HG03378 (cell line): Measurements from ENCODE around the gene REEP3.
"Not testable (repeated sequence)": the region's sequence is repeated elsewhere in the genome, so short reads cannot be mapped to it uniquely, and the experiment has no call there.

ENCODE experiments used
- ATAC-seq: cut with Tn5 transposase; IDR thresholded peaks from one replicate; pipeline ENCODE4 v1.9.1; 2021; ENCODE audit warnings: mild to moderate bottlenecking, moderate library complexity; ENCODE audit not compliant: unreplicated experiment

REEP3 gene

GRCh38 chr10:63661347-63661746 lies 140.1 kb downstream of the REEP3 start:
- ATAC-seq, result no peak

DNA sequence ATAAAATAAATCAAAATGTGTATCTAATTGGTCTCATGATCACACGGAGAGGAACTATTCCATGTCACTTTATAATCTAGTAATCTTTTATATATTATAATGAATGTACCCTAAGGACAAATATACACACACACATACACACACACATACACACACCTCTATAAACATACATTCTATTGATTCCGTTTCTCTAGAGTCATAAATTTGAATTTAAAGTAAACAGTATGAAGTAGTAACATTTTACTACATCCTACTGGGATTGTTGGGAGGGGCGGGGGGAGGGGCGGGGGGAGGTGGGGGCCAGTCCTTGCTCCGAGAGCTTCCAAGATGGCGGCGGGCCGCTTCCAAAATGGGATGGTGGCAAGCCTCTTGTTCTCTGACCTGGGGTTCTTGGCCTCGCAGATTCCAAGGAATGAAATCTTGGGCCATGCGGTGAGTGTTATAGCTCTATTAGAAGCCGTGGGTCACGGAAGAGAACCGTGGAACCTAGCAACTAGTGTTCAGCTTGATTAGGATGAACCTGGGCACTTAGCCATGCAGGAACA lies 143.2 kb downstream of the REEP3 start:
- ATAC-seq, result no peak

GRCh38 chr10:63665006-63665580 lies 143.9 kb downstream of the REEP3 start:
- not testable (repeated sequence) for ATAC-seq

DNA sequence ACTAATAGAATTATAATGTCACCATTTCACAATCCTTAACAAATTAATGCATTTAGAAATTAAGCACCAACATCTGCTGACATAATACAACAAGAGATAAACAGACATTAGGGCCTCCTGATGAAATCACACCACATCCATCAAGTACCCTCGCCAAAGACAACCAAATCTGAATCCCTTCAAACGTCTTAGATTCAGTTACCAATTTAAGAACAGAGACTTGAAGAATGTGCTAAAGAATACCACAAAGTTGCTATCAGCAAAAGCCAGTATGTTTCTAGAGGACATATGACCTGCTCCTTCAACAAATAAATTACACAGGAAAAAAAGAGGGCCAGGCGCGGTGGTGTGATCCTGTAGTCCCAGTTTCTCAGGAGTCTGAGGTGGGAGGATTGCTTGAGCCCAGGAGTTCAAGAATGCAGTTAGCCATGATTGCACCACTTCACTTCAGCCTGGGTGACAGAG lies 144.5 kb downstream of the REEP3 start:
- ATAC-seq, result no peak

- peak; percentile 96 for ATAC-seq
Measured at GRCh38 chr10:63666836-63667383, 145.7 kb downstream of the REEP3 start.

GRCh38 chr10:63667596-63668480 lies 146.6 kb downstream of the REEP3 start:
- no peak for ATAC-seq

DNA sequence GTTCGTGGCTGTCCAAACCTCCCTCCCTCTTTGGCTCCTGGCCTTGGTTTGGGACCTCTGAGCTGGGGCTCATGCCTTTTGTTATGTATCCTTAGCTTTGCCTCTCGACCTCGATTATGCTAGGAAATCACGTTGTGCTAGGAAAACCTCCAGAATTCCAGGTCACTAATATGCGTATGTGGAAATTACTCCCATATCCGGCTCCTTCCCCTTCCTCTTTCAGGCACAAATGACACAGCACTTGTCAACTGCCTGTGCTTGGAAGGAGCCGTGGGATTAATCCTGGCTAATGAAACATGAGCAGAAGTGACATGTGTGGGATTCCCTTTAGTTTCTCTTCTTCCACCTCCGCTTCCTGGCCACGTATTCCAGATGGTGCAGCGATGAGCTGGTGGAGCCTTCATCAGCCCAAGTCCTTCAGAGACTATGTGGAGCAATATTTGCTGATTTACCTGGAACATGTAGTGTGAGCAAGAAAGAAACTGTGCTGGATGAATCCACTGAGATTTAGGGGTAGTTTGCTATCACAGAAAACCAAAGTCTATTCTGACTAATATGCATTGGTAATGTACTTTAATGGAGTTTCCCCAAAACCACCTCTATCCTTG lies 149.2 kb downstream of the REEP3 start:
- peak; percentile 60 for ATAC-seq

- no peak for ATAC-seq
Measured at GRCh38 chr10:63671317-63671937, 150.2 kb downstream of the REEP3 start.

DNA sequence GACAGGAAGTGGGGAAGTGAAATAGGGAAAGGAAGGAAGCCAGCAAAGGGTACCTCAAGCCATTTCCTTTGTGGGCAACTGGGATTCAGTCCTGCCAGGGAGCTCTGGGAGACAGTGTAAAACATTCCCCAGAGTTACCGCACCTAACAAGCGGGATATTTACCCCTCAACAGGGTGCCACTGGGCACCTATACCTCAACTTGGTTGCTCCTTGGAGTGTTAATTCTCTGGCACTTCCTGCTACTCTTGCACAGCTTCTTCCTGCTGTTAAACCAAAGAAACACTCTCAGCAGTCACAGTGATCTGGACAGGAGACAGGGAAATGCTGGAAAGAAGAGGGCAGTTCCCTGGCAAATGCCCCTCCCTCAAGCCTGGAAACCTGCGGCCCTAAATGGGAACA lies 151.3 kb downstream of the REEP3 start:
- no peak for ATAC-seq

DNA sequence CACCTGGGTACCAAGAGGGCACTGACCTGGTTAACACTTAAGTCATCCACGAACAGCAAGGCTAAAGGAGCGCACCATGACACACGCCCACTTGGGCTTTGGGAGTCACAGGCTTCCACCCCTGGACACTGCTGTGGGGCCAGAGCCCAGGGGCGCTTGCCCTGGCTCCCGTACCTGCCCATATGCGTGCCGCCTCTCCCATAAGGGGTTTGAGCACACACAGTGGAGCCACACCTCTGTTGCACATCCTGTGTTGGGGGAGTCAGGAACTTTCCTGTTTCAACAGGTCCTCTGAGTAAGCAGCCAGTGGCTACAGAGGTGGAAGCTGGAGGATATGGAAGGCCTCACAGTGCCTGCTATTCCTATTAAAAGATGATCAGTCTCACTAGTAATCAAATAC lies 152.0 kb downstream of the REEP3 start:
- no peak for ATAC-seq

DNA sequence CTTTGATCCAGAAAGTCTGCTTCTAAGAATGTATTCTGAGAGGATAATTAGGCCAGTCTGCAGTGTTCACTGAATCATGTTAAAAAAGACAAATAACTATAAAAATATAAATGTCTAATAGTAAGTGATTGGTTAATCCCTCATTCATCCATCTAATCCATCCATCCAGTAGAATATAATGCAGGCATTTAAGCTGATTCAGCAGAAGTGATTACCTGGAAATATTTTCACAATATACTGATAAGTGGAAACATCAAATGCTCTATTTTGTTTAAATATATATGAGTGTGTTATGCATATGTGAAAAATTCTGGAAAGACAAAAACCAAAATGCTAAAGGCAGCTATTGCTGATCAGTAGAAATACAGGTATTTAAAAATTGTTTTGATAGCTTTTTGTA lies 152.6 kb downstream of the REEP3 start:
- no peak for ATAC-seq
